Mammary epithelial cell (primary cell): ENCODE measurements around the gene SULT2B1.

Source experiments
- EZH2 ChIP-seq: IDR thresholded peaks from 2 replicates; pipeline ENCODE4 v1.6.1; 2012; ENCODE audit warnings: low read length, inconsistent platforms, borderline replicate concordance
- TF ChIP-seq, protein P1 (sequence below), 2 donors: IDR thresholded peaks in 1 of 2; conservative IDR thresholded peaks in 1 of 2; 2 replicates each; pipeline ENCODE4 v1.5.1; 2011 to 2012; ENCODE audit warnings: inconsistent platforms in 2 of 2, low read length in 2 of 2, mild to moderate bottlenecking in 2 of 2, control low read depth in 1 of 2, low read depth in 1 of 2; ENCODE audit not compliant: insufficient read depth in 1 of 2; ENCODE audit errors: extremely low read depth in 1 of 2

DNA sequence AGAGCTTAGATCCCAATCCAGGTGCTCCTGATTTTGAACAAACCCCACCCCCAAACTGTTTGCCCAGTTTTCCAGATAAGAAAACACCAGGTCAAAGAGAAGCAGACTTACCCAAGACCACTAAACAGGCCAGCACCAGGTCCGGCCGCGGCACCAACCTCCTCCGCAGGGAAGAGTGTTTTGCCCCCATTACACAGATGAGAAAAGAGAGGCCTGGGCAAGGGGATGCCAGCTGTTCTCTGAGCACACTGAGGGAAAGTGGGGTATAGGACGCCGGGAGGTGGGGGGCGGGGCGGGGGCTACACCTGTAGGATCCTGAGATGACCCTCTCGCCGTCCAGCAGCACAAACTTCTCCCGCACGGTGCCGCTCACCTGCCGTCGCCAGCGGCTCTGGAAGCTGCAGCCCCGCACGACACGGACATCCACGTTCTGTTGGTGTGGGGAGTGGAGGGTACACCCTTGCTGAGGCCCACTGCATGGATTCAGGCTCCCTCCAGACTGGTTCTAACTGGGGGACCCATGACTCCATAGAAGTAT lies 57.7 kb downstream of the SULT2B1 start:
- TF ChIP-seq, protein P1, sequence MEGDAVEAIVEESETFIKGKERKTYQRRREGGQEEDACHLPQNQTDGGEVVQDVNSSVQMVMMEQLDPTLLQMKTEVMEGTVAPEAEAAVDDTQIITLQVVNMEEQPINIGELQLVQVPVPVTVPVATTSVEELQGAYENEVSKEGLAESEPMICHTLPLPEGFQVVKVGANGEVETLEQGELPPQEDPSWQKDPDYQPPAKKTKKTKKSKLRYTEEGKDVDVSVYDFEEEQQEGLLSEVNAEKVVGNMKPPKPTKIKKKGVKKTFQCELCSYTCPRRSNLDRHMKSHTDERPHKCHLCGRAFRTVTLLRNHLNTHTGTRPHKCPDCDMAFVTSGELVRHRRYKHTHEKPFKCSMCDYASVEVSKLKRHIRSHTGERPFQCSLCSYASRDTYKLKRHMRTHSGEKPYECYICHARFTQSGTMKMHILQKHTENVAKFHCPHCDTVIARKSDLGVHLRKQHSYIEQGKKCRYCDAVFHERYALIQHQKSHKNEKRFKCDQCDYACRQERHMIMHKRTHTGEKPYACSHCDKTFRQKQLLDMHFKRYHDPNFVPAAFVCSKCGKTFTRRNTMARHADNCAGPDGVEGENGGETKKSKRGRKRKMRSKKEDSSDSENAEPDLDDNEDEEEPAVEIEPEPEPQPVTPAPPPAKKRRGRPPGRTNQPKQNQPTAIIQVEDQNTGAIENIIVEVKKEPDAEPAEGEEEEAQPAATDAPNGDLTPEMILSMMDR (conservative IDR thresholded peaks at IDR 0.05 in 1 of 2, IDR thresholded peaks at IDR 0.05 in 1 of 2; ENCODE audit: extremely low read depth in 1 of 2, insufficient read depth in 1 of 2, low read depth in 1 of 2, low read length in 2 of 2), result no peak
- no peak for TF ChIP-seq EZH2
